Measurements from ENCODE around the gene MUC20.

DNA sequence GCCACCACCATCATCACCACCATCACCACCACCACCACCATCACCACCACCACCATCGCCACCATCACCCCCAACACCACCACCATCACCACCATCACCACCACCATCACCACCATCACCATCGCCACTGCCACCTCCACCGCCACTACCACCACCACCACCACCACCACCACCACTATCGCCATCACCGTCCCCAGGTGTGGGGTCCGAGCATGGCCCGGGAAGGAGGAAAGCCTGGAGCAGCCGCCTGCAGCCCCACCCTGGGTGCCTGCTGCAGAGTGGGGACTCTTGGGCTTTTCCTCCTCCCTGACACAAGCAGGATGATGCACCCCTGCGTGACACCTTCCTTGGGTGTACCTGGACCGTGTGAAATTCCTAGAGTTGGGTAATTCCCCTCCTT, 47.0 kb downstream of the MUC20 start:
- TF ChIP-seq, protein P1, sequence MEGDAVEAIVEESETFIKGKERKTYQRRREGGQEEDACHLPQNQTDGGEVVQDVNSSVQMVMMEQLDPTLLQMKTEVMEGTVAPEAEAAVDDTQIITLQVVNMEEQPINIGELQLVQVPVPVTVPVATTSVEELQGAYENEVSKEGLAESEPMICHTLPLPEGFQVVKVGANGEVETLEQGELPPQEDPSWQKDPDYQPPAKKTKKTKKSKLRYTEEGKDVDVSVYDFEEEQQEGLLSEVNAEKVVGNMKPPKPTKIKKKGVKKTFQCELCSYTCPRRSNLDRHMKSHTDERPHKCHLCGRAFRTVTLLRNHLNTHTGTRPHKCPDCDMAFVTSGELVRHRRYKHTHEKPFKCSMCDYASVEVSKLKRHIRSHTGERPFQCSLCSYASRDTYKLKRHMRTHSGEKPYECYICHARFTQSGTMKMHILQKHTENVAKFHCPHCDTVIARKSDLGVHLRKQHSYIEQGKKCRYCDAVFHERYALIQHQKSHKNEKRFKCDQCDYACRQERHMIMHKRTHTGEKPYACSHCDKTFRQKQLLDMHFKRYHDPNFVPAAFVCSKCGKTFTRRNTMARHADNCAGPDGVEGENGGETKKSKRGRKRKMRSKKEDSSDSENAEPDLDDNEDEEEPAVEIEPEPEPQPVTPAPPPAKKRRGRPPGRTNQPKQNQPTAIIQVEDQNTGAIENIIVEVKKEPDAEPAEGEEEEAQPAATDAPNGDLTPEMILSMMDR (conservative IDR thresholded peaks at IDR 0.05 in 1 of 2, IDR thresholded peaks at IDR 0.05 in 1 of 2; ENCODE audit: low read depth in 1 of 2, low read length in 2 of 2): no peak
- TF ChIP-seq EZH2 (IDR thresholded peaks at IDR 0.05; ENCODE audit: low read length, missing control alignments): no peak
